Epidermal melanocyte (primary cell): Measurements from ENCODE around the gene LBX1.

Source experiments
- DNase-seq: peaks from one replicate; pipeline ENCODE4 v3.0.0; 2011; ENCODE audit warnings: low spot score; ENCODE audit not compliant: insufficient read length

LBX1 gene

DNA sequence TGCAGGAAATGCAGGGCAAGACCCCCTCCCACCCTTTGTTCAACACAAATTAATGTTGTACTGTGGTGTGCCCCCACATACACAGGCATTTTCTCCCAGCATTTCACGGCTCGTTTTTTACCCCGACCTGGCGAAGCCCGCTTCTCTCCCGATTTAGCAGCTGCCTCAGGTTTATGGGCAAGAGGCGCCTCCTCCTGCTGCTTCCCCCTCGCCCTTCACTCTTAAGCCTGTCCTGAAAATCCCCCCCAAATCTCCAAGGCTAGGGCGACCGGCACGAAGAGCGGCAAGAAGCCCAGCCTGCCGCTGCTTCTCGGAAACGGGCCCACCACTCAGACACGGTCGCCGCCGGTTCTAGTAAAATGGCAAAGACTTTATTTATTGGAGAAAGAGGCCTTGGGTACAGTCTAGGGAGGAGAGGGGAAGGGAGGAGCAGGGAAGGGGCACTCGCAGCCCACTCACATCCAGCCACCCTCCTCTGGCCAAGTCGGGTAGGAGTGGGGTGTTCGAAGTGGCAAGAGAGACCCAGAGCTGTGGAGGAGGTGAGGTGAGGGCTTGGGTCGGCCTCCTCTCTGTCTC is 3.3 kb downstream of the LBX1 start:
- DNase-seq = no peak

DNA sequence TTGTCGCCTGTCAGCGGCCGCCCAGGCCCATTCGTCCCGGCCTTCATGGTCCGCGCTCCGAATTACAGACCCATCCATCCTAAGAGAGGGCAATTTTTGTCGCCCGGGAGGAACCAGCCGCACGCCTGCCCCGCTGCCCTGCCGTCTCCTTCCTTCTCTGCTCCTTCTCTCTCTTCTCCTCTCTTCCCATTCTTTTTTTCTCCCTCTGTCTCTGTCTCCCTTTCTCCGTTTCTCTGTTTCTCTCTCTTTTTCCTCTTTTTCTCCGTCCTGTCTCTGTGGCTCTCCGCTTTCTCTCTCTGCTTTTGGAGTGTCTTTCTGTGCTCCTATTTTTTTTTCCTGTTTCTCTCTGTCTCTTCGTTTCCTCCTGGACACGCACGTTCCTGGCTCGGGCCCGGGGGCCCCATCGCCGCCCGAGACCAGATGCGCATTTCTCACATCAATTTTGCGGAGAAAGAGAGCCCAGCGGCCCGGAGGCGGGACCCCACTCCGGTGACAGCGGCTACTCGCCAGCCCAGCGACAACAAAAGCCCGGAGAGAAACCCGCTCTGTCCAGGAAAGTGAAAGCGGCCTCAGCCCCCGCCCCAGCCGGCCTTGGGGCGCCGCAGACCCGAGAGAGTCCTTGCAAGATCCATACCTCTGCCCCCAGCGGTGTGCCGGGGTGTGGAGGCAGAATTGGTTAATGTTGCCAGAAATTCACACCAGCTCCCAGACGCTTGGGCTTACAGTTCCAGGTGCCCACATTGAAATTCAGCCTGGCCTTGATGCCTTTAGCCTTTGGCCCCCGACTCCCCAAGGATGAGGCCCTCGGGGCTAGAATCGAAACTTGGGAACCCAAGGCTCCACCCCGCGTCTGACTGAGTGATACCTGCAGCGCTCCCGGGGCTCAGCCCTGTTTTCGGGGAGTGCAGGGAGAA is 4.1 kb downstream of the LBX1 start:
- DNase-seq = no peak

DNA sequence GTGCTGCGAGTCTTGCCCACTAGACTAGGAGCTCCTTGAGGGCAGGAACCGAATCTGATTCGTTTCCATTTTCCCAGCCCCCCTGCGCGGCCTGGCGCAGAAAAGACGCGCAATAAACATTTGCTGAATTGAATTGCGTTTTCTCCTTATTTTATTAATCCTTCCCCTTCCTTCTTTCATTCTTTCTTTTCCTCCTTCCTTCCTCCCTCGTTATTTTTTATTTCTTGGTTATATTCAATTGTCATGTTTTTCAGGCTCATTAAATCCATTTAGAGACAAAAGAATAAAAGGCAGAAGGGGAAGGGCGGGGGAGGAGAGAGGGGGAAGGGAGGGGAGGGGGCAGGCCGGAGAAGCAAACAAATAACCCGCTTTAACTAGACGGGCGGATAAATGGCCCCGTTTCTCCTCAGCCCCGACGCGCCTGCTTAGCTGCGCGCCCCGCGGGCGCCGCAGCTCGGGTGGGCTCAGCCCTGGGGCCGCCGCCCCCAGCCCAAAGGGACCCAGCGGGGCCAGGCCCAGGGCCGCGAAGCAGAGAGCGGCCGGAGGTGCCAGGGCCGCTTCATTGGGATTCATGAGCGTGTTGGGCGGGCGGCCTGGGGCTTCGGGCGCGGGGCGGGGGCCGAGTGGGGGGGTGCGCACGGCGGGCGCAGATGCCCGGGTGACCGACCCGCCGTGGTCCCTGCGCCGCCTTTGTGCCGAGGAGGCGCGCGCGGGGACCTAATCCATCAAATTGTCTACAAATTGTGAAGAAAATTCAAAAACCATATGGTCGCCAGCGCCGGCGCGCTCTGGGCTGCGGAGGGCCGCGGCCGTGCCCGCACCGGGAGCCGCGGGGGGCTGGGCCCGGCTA is 5.0 kb downstream of the LBX1 start:
- no peak for DNase-seq

DNA sequence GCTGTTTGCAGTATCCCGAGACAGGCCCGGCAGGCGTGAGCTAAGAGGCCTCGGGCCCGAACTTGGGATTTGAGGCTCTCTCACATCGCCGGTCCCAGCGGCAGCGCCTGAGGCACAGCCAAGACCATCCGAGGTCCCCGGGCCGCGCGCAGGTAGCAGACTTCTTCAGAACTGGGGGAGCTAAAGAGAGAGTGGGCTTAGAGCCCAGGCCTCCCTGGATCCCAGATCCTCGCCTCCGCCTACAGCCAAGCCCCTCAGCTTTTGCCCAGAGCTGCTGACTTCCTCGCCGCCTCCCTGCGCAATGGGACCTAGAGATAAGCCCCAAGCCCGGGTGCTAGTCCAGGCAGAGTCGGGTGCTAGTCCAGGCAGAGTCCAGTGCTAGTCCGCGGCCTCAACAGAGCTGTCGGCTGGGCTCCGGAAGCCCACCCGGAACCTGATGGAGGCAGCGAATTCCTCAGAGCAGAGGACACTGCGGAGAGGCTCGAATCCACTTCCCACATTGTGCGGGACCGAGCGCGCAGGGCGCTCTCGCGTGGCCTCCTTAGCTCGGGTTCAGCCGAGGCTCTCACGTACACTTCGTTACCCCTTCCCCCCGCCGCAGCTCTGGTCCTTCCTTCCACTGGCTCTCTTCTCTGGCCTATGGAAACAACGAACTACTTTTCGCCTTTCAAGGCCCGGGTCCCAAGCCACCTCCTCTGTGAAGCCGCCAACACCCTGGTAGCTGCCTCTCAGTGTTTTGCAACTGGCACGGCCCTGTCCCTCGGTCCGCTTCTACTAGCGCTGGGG is 5.8 kb downstream of the LBX1 start:
- DNase-seq = no peak

DNA sequence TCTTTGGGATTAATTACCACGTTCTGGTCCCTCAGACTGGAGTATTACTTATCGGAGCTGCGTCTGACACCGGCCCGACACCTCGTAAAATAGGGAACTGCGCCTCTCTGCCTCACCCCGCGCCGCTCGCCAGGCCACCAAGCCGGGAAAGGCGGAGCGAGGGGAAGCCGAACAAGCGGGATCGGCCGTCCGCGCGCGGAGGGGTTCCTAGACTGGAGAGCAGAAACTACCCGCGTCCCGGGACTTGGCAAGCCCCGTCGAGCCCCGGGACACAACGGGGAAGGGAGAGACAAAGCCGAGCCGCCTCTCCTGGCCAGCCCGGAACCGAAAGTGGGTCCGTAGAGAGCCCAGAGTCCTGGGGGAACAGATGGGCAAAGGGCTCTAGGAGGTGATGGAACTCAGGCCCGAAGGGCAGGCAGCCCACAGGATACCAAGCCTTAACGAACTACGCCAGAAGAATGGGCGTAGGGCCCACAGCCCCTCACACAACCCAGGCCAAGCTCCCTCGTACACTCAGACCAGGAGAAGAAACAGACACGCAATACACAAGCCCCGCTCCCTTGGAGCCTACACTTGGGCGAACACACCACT is 6.5 kb downstream of the LBX1 start:
- DNase-seq = no peak

DNA sequence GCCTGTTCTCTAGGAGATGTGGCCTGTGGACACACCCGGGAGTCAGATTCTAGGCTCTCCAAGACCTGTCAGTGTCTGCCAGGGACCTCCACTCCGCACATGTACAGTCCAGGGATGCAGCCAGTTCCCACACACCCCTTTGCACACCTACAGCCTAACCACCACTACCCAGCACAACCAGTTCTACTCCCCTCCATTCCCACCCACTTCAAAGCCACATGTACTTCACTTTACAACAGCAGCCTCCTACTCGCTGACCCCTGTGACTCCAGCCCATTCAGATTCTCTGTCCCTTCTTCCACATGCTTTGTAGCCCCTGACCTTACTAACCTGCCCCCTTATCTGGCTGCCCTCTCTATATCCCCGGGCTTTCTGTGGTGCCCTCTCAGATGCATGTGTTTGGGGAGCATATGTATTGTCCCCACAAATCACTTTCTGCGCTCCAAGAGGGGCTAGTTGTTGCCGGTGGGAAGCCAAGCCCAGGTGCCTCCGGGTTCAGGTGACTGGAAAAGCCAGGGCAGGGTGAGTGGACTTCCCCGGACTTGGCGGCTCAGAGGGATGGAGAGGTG is 7.2 kb downstream of the LBX1 start:
- DNase-seq = no peak

DNA sequence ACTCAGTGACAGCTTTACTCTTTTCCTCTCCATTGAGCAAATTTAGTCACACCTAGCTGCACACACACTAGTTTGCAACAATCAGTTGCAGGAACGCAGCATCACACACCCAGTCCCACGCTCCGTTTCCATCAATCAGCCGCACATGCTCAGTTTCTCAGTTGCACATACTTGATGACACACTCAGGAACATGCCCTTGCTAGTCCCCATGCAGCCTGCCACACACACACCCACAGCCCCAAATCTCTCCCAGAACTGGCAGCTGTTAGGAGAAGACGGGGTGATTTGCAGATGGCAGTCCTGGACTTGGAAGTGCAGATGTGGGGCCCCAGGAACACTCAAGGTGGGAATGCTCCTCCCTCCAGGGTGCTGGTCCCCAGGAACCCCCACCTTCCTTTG is 7.7 kb downstream of the LBX1 start:
- DNase-seq = no peak

DNA sequence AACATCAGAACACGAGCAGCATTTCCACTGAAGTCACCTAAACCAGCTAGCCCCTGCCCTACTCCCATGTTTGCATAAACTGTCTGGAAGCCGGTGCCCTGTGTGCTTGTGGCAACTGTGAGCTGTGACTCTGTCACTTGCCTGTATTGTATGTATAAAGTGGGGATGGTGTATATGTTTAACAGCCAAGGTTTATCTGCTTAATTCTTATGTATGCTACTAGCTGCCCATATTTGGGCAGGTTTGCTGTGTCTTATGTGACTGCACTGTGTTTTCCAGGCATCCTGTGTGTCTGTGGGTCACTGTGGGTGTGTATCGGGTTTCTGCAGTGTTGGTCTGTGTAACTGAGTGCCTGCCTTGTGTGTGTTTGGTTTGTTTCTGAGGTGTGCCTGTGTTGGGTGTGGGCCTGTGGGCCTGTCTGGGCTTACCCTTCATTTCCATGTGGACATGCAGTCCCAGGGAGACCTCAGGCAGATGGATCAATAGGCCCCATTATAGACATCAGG is 9.3 kb downstream of the LBX1 start:
- no peak for DNase-seq

DNA sequence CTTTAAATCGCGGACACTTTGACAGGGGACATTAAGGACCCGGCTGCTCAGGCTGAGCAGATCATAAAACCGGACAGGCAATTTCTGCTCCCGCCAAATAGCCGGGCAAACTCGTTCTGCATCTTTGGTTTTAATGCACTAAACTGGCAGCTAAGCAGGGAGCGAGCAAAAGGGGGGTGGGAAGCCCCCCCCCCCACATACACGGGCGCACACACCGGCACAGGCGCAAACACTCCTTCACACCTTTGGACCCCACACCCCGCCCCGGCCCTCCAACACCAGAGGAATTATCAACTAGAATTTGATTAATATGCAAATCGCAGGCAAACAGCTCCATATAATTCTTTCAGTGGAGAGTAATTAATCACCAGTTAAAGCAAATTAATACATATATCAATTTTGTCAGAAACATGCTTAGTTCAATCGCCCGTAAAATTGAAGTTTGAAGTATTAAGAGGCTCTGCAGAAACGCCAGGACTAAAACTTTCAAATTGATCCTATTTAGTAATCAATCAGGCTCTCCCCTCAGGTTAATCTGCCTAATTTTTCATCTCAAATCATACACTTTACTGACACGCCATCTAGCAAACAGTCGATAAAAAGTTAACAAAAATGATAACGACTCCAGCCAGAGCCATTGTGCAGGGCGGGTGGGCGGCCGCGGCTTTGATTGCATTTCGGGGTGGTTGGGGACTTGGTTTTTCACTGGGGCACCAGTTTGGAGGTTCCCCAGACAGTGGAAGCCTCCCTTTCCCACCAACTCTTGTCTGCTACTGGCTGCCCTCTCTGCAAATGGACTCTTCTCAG is 9.9 kb downstream of the LBX1 start:
- no peak for DNase-seq

DNA sequence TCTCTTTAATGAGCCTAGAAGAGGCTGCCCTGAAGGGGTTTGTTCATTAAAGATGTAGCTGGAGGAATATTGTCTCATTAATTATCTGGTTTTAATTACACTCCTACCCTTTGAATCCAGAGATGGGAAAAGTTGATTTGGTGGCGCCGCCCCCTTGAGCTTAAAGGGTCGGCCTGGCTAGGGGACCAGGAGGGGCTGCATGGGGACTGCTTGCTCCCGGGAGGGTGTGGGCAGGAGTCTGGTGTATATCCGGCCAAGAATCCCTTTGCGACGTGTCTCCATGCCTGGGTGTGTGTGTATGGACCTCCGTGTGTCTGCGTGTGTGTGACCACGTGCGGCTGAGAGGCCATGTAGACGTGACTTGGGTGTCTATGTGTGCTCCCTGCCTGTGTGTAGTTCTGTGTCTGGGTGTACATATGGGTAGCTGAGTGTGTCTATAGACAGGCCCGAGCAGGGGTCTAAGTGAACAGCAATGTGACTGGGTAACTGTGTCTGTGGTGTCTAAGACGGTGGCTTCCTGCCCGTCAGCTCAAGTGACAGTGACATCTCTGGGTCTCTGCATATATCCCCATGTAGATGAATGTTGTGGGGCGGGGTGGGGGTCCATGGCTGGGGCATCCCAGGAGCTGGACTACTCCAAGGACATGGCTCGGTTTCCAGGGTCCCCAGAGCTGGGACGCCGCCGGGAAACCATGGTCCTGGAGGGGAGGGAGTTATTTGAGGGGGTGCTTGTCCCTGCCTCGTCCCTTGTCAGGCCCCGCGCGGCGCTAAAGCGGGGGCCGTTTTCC is 10.7 kb downstream of the LBX1 start:
- DNase-seq = no peak

DNA sequence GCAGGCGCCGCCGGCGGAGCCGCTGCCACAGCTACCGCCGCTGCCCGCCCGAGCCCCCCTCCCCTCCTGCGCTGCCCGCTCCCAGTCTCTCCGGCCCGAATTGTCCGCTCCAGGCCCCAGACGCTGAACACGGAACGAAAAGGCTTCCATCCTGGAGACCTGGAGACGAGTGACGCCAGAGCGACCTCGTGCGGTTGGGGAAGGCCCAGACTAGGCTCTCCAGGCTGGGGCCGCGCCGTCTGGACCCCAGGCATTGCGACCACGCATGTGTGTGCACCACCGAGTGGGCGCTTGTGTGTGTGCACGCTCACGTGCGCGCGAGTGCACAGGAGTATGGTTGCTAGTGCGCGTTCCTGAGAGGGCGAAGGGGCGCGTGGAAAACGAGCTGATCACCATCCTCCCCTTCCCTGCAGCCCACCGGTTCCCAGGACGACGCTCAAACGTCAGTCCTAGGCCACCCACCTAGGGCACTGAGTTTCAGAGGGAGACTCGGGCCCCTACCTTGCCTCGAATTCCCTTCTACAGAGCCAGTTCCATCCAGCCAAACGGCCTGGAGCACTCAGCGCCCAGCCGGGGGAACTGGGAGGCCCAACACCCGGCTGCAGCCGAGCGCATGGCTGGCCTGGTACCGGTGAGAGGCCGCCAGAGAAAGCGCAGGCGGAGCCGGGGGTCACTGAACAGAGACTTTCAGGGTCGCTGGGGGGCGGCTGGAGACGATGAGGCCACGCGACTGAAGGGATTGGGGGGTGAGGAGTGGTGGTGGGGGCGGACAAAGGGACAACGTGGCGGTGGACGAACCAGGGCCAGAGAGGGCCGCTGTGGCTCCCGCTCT is 11.6 kb downstream of the LBX1 start:
- DNase-seq = no peak

DNA sequence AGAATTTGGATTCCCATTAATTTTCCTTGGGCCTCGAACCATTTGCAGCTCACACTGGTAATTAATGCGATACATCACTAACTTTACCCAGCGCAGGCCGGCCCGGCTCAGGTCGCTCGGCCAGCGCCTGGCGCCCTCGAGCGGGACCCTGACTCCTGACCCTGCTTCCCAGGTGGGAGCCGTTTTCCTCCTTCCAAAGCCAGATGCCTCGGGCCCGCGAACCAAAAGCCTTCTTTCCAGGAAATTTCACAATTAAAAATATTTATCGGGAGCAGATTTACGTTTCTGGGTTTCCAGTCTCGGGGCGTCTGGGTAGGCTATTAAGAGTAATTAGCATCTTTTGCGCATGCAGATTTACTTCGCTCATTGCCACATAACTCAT is 12.2 kb downstream of the LBX1 start:
- no peak for DNase-seq

DNA sequence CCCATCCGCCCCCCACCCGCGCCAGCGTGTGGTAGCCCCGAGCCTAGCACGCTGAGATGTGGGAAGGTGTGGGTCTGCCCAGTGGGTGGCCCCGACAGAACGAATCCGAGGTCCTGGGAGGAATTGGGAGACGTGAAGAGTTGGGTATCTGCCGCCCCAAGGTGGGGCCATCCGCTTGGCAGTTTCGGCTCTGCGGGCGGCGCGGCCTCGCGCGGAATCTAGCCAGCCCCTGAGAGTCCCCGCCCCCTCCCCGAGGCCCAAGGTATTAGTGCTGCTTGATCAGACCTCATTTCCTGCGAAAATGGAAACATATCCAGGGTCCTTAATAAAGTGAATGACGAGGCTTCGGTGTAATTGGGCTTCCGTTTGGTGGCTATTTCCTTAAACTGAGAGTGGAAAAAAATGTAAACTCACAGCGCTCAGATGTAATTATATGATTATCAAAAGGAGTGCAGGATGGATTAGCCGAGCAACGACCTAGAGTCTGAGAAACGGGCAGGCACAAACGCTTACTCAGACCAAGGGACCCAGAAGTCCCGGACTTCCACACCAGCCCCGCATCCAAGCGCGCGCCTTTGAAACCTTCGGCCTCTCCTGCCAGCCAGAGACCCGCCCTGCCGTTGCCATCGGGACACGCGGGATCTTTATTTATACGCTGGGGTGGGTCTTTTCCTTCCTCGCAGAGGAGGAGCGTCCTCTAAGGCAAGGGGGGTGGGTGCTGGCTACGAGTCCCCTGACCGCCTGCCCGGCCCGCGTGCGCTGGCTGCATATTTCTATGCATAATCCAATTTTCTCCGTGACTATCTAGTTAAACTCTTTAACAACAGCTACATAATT is 12.8 kb downstream of the LBX1 start:
- DNase-seq = no peak

DNA sequence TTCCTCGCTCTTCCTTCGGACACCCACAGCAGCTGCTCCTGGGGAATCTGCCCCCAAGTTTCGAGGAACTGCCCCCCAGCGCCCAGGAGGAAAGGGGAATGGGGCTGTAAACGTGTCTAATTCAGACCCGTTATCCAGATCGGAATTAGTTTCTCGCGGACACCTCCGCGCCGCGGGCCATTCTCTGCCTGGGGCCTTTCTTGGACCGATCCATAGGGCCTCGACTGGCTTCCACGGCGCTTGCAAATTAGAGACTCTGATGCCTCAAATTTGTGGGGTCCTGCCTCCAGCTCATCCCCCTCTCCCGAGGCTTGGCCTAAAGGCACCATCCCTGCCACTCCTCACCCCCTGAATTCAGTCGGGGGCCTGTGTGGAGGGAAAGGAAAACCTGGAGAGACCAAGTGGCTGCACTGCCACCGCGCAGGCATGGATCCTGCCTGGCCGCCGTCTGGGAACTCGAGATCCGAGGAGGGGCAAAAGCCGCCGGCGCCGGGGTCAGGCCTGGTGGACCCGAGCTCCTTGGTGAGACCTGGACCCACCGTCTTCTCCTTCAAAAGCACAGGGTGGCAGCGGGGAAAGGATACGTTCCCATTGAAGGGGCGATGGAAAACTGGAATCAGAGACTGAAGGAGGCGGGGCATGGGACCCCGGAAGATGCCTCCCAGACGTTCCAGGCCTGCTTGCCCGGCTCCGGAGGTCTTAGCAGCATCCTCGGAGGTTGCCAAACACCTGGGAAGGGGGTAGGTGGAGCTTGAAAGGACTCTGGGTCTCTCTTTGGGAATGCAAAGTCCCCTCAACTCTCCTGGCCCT is 13.7 kb downstream of the LBX1 start:
- no peak for DNase-seq

DNA sequence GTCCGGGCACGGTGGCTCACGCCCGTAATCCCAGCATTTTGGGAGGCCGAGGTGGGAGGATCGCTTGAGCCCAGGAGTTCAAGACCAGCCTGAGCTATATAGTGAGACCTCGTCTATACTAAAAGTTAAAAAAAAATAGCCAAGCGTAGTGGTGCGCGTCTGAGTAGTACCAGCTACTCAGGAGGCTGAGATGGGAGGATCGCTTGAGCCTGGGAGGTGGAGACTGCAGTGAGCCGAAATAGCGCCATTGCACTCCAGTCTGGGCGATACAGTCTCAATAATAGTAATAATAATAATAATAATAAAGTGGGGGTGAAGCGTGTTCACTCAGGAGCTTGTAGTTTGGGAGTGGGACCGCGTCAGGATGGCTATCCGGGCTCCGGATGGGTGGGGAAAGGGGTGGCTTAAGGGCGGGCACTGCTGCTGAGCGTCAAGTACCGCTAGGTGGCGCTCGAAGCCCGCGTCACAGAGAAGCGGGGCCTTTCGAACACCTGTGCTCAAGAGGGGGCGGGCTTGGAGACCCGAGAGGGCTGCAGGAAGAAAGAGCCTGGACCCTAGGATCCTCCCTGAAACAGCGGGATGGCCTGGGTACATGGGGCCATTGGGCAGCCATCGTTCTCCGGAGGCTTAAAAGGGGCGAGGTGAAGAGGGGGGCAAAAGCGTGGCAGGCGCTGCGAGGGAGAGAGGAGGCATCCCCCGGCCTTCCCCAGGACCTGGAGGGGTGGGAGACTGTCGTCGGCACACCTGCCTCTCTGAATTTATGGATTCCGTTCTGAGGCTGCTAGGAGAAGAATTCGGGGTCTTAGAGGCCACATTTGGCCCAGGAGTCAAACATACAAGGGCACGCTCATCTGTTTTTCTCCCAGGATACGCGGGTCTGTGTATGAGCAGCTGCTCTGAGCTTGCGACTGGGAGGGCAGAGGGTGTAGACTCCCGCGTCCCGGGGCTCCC is 14.5 kb downstream of the LBX1 start:
- DNase-seq = no peak
